ENCODE data around the gene NUP210.

The NUP210 gene

DNA sequence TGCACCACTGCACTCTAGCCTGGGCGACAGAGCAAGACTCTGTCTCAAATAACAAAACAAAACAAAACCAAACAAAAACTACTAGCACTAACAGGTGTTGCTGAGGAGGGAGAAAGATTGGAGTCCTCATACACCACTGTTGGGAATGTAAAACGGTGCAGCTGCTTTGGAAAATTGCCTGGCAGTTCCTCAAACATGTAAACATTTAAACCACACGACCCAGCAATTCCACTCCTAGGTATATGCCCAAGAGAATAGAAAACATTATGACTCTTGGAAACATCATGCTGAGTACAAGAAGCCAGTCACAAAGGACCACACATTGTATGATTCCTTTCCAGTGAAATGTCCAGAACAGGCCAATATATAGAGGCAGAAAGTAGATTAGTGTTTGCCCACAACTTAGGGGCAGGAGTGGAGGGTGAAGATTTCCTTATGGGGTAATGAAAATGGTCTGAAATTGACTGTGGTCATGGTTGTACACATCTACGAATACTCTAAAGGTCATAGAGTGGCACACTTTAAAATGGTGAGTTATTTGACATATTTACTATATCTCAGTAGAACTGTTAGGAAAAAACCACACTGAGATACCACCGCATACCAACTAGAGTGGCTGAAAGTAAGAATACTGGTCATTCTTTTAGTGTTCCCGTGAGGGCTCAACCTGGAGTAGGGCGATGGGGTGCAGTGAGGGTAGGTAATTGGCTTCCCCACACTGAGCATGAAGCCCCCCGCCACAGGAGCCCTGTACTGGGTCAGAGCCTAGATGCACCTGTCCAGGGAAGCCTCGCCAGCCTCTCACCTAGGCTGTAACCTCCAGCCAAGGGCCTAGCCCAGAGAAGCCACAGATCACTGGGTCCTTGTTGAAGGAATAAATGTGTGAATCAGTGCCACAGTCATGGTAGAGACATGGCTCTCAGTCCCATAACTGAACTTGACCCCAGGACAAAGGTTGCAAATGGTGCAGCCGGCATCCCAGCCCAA, 131.1 kb downstream of the NUP210 start:
- Histone ChIP-seq H3K9me3 (ENCODE audit: control insufficient read depth in 2 of 2, low read length in 2 of 2) (peaks cover 0 to 2% of the 10 kb centered on the region in 2 donors), H3K27ac (ENCODE audit: low read length) (no peak overlapping the region)

DNA sequence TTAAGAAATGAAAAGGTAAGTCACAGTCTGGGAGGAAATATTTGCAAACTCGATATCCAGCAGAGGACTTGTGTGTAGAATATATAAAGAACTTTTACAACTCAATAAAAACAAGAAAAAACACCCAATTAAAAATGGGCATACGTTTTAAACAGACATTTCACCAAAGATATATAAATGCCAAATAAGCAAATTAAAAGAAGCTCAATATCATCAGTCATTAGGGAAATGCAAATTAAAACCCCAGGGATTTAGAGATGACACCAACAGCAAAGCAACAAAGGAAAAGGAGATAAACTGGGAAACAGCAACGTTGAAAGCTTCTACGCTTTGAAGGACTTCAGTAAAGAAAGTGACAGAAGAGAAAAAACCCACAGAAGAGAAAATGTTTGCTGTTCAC, 132.3 kb downstream of the NUP210 start:
- Histone ChIP-seq H3K27me3 (ENCODE audit: control insufficient read depth in 1 of 2, insufficient read depth in 2 of 2, low read length in 2 of 2) (peaks cover 22 to 38% of the 10 kb centered on the region in 2 donors), H3K4me3 (ENCODE audit: low read length in 2 of 2) (no peak overlapping the region), H3K9ac (ENCODE audit: low read length in 2 of 2) (no peak overlapping the region), H3K36me3 (ENCODE audit: control insufficient read depth in 2 of 2, insufficient read depth in 2 of 2, low read length in 2 of 2) (no peaks in the 10 kb centered on the region), H3K9me3 (ENCODE audit: control insufficient read depth in 2 of 2, low read length in 2 of 2) (peaks cover 3 to 7% of the 10 kb centered on the region in 2 donors), H3K4me1 (ENCODE audit: control insufficient read depth, insufficient read depth, low read length) (peaks cover 2% of the 10 kb centered on the region), H3K27ac (ENCODE audit: low read length) (no peak overlapping the region)

More for the DNA sequence above, 131.1 kb downstream of the NUP210 start:
- Histone ChIP-seq H3K4me1 (ENCODE audit: control insufficient read depth, insufficient read depth, low read length) (no peaks in the 10 kb centered on the region), H3K4me3 (ENCODE audit: low read length in 2 of 2) (no peak overlapping the region), H3K36me3 (ENCODE audit: control insufficient read depth in 2 of 2, insufficient read depth in 2 of 2, low read length in 2 of 2) (no peaks in the 10 kb centered on the region), H3K9ac (ENCODE audit: low read length in 2 of 2) (no peak overlapping the region), H3K27me3 (ENCODE audit: control insufficient read depth in 1 of 2, insufficient read depth in 2 of 2, low read length in 2 of 2) (peaks cover 18 to 28% of the 10 kb centered on the region in 2 donors)

DNA sequence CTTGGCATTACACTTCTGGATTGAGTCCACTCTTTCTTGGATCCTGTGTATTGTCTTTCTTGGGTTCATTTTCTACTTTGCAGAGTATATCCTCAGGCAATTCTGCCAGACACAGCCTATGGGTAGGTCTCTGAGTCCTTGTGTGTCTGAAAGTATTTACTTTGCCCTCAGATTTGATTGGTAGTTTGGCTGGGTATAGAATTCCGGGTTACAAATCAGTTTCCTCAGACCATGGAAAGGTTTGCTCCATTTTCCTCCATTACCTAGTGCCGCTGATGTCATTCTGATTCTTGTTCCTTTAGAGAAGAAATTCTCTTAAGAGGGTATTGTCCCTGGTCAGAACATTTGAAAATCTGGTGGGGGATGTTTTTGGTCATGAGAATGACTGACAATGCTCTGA, 133.2 kb downstream of the NUP210 start:
- no peak overlapping the region for H3K4me3 ChIP-seq (ENCODE audit: low read length in 2 of 2)
- H3K4me1 ChIP-seq (ENCODE audit: control insufficient read depth, insufficient read depth, low read length), result peaks cover 8% of the 10 kb centered on the region
- H3K27me3 ChIP-seq (ENCODE audit: control insufficient read depth in 1 of 2, insufficient read depth in 2 of 2, low read length in 2 of 2), result peaks cover 22 to 44% of the 10 kb centered on the region in 2 donors
- peaks cover 3 to 7% of the 10 kb centered on the region in 2 donors for H3K9me3 ChIP-seq (ENCODE audit: control insufficient read depth in 2 of 2, low read length in 2 of 2)
- no peak overlapping the region for H3K9ac ChIP-seq (ENCODE audit: low read length in 2 of 2)
- no peaks in the 10 kb centered on the region for H3K36me3 ChIP-seq (ENCODE audit: control insufficient read depth in 2 of 2, insufficient read depth in 2 of 2, low read length in 2 of 2)
- no peak overlapping the region for H3K27ac ChIP-seq (ENCODE audit: low read length)

DNA sequence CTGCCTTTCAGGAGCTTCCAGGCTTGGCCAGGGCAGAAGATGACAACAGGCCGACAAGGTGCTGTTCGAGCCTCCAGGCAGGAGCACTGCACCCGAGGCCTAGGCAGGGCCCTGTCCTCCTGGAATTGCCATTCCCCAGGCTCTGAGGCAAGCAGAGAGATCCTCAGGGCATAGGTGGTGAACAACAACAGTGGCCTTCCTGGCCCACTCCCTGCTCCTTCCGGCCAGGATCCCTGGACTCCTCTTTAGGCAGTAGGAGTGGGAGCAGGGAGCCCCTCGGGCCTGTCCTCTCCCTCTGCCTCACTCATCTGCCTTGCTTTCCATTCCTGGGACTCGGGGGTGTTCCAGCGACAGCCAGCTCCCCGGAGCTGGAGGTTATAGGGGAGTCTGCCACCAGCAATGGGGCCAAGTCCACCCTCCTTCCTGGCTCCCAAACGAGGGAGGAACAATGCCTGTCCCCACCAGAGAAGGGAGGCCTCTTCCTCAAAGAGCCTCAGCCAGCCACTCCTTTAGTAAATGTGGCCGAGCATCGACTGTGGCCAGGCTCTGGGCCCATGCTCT, 135.0 kb downstream of the NUP210 start:
- Histone ChIP-seq H3K4me3 (ENCODE audit: low read length in 2 of 2) (no peak overlapping the region), H3K9ac (ENCODE audit: low read length in 2 of 2) (no peak overlapping the region), H3K27ac (ENCODE audit: low read length) (no peak overlapping the region), H3K27me3 (ENCODE audit: control insufficient read depth in 1 of 2, insufficient read depth in 2 of 2, low read length in 2 of 2) (peaks cover 22 to 49% of the 10 kb centered on the region in 2 donors), H3K9me3 (ENCODE audit: control insufficient read depth in 2 of 2, low read length in 2 of 2) (peaks cover 3 to 7% of the 10 kb centered on the region in 2 donors), H3K4me1 (ENCODE audit: control insufficient read depth, insufficient read depth, low read length) (peaks cover 12% of the 10 kb centered on the region), H3K36me3 (ENCODE audit: control insufficient read depth in 2 of 2, insufficient read depth in 2 of 2, low read length in 2 of 2) (no peaks in the 10 kb centered on the region)

DNA sequence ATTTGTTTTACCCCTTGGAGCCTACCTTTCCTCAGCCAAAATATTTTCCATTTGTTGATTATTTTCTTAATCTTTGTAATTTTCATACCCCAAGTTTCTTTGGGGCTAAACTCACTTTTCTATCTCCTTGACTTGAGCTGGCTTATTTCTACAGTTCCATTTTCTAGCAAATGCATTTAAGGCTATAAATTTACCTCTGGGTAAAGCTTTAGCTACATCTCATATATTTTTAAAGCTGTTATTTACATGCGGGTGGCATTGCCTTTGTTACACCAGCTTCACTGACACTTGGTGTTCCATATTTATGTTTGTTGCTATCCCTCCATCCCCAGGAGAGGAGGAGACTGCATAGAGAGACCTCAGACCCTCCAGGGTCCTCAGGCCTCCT, 136.3 kb downstream of the NUP210 start:
- no peak overlapping the region for H3K27ac ChIP-seq (ENCODE audit: low read length)
- peaks cover 15% of the 10 kb centered on the region for H3K4me1 ChIP-seq (ENCODE audit: control insufficient read depth, insufficient read depth, low read length)
- peaks cover 3 to 7% of the 10 kb centered on the region in 2 donors for H3K9me3 ChIP-seq (ENCODE audit: control insufficient read depth in 2 of 2, low read length in 2 of 2)
- H3K27me3 ChIP-seq (ENCODE audit: control insufficient read depth in 1 of 2, insufficient read depth in 2 of 2, low read length in 2 of 2), result peaks cover 22 to 49% of the 10 kb centered on the region in 2 donors
- no peak overlapping the region for H3K9ac ChIP-seq (ENCODE audit: low read length in 2 of 2)
- H3K36me3 ChIP-seq (ENCODE audit: control insufficient read depth in 2 of 2, insufficient read depth in 2 of 2, low read length in 2 of 2), result no peaks in the 10 kb centered on the region
- no peak overlapping the region for H3K4me3 ChIP-seq (ENCODE audit: low read length in 2 of 2)

DNA sequence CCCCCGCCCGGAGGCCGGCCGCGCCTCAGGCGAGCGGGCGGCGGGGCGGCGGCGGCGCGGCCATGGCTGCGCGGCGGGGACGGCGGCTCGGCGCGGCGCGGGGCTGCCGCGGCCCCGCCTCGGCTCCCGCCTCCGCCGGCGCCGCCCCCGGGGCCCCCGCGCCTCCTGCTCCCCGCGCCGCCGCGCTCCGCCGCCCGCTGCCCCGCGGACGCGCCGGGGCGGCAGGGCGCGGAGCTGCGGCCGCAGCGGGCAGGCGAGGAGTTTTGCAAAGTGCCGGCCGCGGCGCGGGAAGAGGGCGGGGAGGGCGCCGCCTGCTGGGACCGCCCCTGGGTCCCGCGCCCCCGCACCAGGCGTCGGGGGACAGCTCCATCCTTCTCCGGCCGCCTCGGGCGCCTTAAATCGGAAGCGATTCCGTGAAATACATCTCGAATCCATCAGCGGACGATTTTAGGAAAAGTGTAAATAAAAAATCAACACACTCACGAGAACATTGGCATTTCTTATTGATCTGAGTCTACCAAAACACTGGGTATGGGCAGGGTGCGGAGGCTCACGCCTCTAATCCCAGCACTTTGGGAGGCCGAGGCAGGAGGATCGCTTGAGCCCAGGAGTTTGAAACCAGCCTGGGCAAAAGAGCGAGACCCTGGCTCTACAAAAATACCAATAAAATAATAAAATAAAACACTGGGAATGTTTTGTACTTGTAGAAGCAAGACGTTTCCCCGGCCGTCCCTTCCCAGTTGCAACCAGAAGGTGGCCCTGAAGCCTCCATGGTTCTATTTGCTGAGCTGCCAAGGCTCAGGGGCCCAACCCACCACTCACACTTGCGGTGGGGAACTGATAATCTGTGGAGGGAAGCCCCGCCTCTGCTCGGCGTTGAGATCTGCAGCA, 136.9 kb downstream of the NUP210 start:
- peaks cover 15% of the 10 kb centered on the region for H3K4me1 ChIP-seq (ENCODE audit: control insufficient read depth, insufficient read depth, low read length)
- H3K27me3 ChIP-seq (ENCODE audit: control insufficient read depth in 1 of 2, insufficient read depth in 2 of 2, low read length in 2 of 2), result peaks cover 22 to 49% of the 10 kb centered on the region in 2 donors
- no peaks in the 10 kb centered on the region for H3K36me3 ChIP-seq (ENCODE audit: control insufficient read depth in 2 of 2, insufficient read depth in 2 of 2, low read length in 2 of 2)
- H3K27ac ChIP-seq (ENCODE audit: low read length), result no peak overlapping the region
- H3K9me3 ChIP-seq (ENCODE audit: control insufficient read depth in 2 of 2, low read length in 2 of 2), result peaks cover 3 to 7% of the 10 kb centered on the region in 2 donors
- H3K9ac ChIP-seq (ENCODE audit: low read length in 2 of 2), result no peak overlapping the region
- H3K4me3 ChIP-seq (ENCODE audit: low read length in 2 of 2), result peak overlapping the region; percentile 52 to 65

DNA sequence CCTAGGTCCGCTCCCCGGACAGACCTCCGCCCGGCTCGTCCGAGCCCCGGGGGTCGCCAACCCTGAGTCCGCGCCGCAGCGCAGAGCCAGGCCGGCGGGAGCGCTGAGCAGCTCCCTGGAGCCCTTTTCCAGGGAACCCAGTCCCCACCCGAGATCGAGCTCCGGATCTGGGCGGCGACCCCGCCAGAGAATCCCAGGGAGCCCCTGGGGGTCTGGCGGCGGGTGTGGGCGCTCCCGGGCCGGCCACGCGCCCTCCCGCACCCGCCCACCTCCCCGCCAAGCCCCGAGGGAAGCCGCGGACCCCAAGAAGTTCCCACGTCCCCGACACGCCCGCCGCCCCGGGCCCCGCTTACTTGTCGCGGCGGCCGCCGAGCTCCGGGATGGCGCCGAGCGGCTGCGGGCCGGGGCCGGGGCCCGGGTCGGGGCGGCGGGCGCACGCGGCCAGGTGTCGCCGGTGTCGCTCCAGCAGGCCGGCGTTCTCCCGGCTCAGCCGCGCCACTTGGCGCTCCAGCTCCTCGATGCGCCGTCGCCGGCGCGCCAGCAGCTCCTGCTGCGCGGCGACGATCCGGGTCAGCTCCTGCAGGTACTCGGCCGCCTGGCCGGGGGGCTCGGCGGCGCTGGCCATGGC, 137.7 kb downstream of the NUP210 start:
- no peaks in the 10 kb centered on the region for H3K36me3 ChIP-seq (ENCODE audit: control insufficient read depth in 2 of 2, insufficient read depth in 2 of 2, low read length in 2 of 2)
- H3K4me1 ChIP-seq (ENCODE audit: control insufficient read depth, insufficient read depth, low read length), result peaks cover 22% of the 10 kb centered on the region
- H3K27me3 ChIP-seq (ENCODE audit: control insufficient read depth in 1 of 2, insufficient read depth in 2 of 2, low read length in 2 of 2), result peaks cover 22 to 47% of the 10 kb centered on the region in 2 donors
- no peak overlapping the region for H3K9ac ChIP-seq (ENCODE audit: low read length in 2 of 2)
- peak overlapping the region in 1 of 2 donors; percentile 69 for H3K4me3 ChIP-seq (ENCODE audit: low read length in 2 of 2)
- no peak overlapping the region for H3K27ac ChIP-seq (ENCODE audit: low read length)
- H3K9me3 ChIP-seq (ENCODE audit: control insufficient read depth in 2 of 2, low read length in 2 of 2), result peaks cover 3 to 7% of the 10 kb centered on the region in 2 donors

DNA sequence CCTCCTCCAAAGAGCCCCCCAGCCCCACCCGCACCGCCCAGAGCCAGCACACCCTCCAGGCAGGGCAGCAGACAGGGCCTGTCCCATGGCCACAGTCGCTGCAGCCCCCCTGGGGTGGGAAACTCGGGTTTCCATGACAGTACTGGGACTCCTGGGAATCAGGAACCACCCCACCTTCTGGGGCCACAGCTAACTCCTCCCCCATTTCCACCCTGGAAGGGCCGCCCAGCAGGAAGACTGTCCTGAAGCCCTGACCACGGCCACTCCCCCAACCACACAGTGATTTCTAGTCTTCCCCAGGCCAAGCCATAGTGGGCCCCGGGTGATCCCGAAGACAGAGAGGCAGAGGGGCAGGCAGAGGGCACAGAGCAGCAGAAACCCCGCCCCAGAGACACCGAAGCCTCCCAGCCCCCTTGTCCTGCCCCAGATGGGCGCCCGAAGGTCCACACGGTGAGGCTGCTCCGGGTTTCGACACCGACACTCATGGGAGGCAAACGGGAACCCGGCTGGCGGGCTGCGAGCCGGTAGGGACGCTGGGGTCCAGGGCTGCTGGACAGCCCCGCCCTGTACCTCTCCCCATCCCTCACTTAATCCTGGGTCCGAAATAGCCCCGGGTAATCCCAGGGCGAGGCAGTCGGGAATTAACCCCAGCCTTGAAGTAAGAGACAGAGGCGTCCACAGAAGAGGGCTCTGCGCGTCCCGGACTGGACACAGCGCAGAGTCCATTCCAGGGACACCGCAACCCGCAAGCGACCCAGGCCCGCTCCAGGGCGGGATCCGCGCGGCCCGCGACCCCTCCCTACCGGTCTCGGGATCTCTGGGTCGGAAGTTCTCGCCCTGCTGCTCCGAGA, 138.4 kb downstream of the NUP210 start:
- Histone ChIP-seq H3K4me3 (ENCODE audit: low read length in 2 of 2) (peak overlapping the region in 1 of 2 donors; percentile 69), H3K9ac (ENCODE audit: low read length in 2 of 2) (no peak overlapping the region), H3K27ac (ENCODE audit: low read length) (peak overlapping the region; percentile 24), H3K27me3 (ENCODE audit: control insufficient read depth in 1 of 2, insufficient read depth in 2 of 2, low read length in 2 of 2) (peaks cover 22 to 42% of the 10 kb centered on the region in 2 donors), H3K4me1 (ENCODE audit: control insufficient read depth, insufficient read depth, low read length) (peaks cover 23% of the 10 kb centered on the region), H3K9me3 (ENCODE audit: control insufficient read depth in 2 of 2, low read length in 2 of 2) (peaks cover 3 to 7% of the 10 kb centered on the region in 2 donors), H3K36me3 (ENCODE audit: control insufficient read depth in 2 of 2, insufficient read depth in 2 of 2, low read length in 2 of 2) (no peaks in the 10 kb centered on the region)

DNA sequence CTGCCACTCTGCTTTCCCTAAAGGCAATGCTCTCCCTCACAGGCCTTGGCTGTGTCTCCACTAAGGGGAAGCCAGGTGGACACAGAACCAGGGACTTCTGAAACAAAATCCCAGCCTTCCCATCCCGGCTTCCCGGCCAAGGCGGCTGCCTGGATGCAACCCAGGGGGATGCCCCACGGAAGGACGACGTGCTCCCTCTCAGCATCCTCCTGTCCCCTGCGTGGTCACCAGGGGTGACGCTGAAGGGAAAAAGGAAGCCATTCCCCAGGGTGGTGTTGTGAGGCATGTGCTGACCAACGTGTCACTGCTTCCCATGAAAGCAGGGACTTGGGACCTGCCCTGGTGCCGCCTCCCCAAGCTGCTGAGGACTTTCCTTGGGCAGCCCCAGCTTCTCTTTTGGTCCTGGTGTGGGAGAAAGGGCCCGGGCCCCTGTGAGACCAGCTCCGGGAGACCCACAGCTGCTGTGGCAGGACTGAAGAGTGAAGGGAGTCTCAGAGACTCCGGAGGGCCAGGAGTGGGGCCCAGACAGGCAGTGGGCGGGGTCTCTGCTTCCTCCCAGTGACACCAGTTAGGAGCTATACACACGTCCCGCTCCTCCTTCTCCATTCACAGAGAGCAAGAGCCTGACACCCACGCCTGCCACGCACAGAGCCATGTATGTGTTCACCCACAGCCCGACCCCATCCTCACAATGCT, 139.2 kb downstream of the NUP210 start:
- H3K27me3 ChIP-seq (ENCODE audit: control insufficient read depth in 1 of 2, insufficient read depth in 2 of 2, low read length in 2 of 2), result peaks cover 21 to 37% of the 10 kb centered on the region in 2 donors
- H3K4me1 ChIP-seq (ENCODE audit: control insufficient read depth, insufficient read depth, low read length), result peaks cover 23% of the 10 kb centered on the region
- peak overlapping the region; percentile 24 for H3K27ac ChIP-seq (ENCODE audit: low read length)
- peaks cover 3 to 7% of the 10 kb centered on the region in 2 donors for H3K9me3 ChIP-seq (ENCODE audit: control insufficient read depth in 2 of 2, low read length in 2 of 2)
- peak overlapping the region in 1 of 2 donors; percentile 69 for H3K4me3 ChIP-seq (ENCODE audit: low read length in 2 of 2)
- H3K9ac ChIP-seq (ENCODE audit: low read length in 2 of 2), result no peak overlapping the region
- no peaks in the 10 kb centered on the region for H3K36me3 ChIP-seq (ENCODE audit: control insufficient read depth in 2 of 2, insufficient read depth in 2 of 2, low read length in 2 of 2)
